Right cardiac atrium (tissue), 5 donors: ENCODE data around the gene CARD9. TPM values are rescaled to one million over a fixed set of nuclear protein-coding genes. Genes with fewer than 3 reads are reported as not detected.

ENCODE experiments used
- ATAC-seq, 2 donors: fragments of 200-7000 bp; cut with Tn5 transposase; one replicate each; pipeline versions ENCODE4 v1.8.0 to v1.9.1; 2020; ENCODE audit warnings: moderate library complexity in 2 of 2, mild to moderate bottlenecking in 1 of 2
- DNase-seq, 3 donors: peaks; one replicate each; pipeline ENCODE4 v3.0.0-alpha.2; 2020
- H3K27ac ChIP-seq: one replicate; pipeline ENCODE4 v1.5.1; 2013; ENCODE audit warnings: mild to moderate bottlenecking, low read length, control low read depth, moderate library complexity
- H3K27me3 ChIP-seq: one replicate; pipeline ENCODE4 v1.6.1; 2013; ENCODE audit not compliant: control insufficient read depth, insufficient read depth
- H3K4me1 ChIP-seq: one replicate; pipeline ENCODE4 v1.6.1; 2013; ENCODE audit warnings: low read length; ENCODE audit not compliant: control insufficient read depth, insufficient read depth
- H3K4me3 ChIP-seq: one replicate; pipeline ENCODE4 v1.5.1; 2013; ENCODE audit warnings: low read length, control low read depth
- H3K9me3 ChIP-seq: one replicate; pipeline ENCODE4 v1.6.1; 2013; ENCODE audit warnings: low read length; ENCODE audit not compliant: control insufficient read depth
- WGBS: extraction: QIAGEN DNeasy Blood & Tissue Kit; methylation state at CpG from one replicate; pipeline ENCODE4 v1.1.7; 2013; 5-methylcytosine and 5-hydroxymethylcytosine counted together
- intact Hi-C, 4 donors: fragments of 100-400 bp; cut with DNase I; formaldehyde crosslinking; loops; one replicate each; pipeline versions ENCODE4 v1.11.0 to v1.14.0; 2022 to 2023
- polyA plus RNA-seq: library from polyadenylated mRNA; stranded (reverse); fragments of 200-250 nt; gene quantifications from one replicate; pipeline ENCODE4 v1.2.3, GENCODE V29; 2013
- total RNA-seq, 4 donors: library from RNA; stranded (reverse); fragmentation: NEBNext Ultra II Directional; extraction: Animal tissue kit (Norgen Biotek cat#: 25700); gene quantifications; one replicate each; pipeline ENCODE4 v1.2.1, GENCODE V29; 2021
- donor health status: healthy with polysubstance abuse.
- donor health status: DM: no; HTN: yes; CAD: no.
- donor health status: DM: no; HTN: no; CAD: no.
- donor health status: DM: no; HTN: yes; CAD: no; lungs with severe emphysema.
- donor health status: DM: yes; HTN: yes; CAD: no.

CARD9 gene
- total and polyA plus RNA-seq, 5 donors = 0.68 to 2.1 (median 0.78) TPM

- DNase-seq = peak; percentile 79 to 93 (median 91)
- H3K4me3 ChIP-seq = no peak overlapping the region
- no peak for ATAC-seq
- WGBS = 69% methylated on average over 32 of the region's 32 CpGs
- H3K4me1 ChIP-seq = no peaks in the 10 kb centered on the region
- intact Hi-C loops = no loop called here
- H3K9me3 ChIP-seq = no peaks in the 10 kb centered on the region
- no peak overlapping the region for H3K27ac ChIP-seq
- H3K27me3 ChIP-seq = no peaks in the 10 kb centered on the region
These were observed 34.1 kb downstream of the CARD9 start for GRCh38 chr9:136339173-136339957.

DNA sequence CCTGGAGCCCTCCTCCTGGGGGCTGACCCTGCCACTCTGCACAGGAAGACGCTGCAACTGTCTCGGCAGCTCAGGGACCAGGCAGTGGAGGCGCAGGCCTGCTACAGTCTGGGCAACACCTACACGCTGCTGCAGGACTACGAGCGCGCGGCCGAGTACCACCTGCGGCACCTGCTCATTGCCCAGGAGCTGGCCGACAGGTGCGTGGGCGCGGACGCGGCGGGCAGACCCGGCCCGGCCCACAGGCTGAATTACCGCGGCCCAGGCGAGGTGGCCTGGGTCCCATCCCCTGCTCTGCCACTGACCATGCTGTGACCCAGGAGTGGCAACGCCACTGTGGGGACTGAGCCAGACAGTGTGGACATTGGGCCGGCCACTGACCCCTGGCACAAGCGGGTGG lies 35.0 kb downstream of the CARD9 start:
- WGBS = 94% methylated on average over 25 of the region's 25 CpGs
- DNase-seq = peak in 2 of 3 donors; percentile 48 to 49

DNA sequence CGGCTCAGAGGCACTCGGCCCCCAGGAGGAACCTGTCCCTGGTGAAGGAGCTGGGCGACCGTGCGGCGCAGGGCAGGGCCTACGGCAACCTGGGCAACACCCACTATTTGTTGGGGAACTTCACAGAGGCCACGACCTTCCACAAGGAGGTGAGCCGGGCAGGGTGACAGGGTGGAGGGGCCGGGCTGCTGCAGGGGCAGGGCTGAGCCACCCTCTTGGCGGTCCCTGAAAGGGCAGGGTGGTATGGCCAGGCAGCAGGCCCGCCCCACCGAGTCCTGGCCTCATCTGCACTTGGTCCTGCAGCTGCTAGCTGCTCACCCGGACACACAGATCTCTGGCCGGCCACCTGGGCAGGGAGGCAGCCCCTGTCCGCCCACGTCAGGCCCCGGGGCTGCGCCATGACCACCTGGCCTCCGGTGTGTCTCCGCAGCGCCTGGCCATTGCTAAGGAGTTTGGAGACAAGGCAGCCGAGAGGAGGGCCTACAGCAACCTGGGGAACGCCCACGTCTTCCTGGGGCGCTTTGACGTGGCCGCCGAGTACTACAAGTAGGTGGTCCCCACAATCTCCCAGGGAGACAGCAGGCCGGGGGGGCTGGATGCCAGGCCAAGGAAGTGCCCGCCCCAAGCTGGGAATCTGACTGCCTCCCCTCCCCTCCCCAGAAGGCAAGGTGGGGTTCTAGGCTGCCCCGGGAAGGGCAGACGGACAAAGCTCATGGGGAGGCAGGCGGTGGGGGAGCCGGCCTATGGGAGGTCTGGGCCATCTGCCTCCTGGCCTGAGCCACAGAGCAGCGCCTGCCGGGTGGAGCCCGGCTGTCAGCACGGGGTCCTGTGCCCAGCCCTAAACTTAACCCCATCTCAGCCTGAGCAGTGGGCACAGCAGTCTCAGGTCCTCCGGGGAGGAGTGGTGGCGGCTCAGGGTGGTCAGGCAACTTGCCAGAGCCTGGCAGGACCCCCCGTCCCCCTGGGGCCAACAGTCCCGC lies 35.8 kb downstream of the CARD9 start:
- H3K27ac ChIP-seq = no peak overlapping the region
- H3K4me3 ChIP-seq = no peak overlapping the region
- WGBS = 81% methylated on average over 43 of the region's 43 CpGs
- intact Hi-C loops = no loop called here
- no peak for ATAC-seq
- DNase-seq = peak in 2 of 3 donors; percentile 57 to 69
- no peaks in the 10 kb centered on the region for H3K9me3 ChIP-seq
- no peaks in the 10 kb centered on the region for H3K27me3 ChIP-seq
- no peaks in the 10 kb centered on the region for H3K4me1 ChIP-seq

More for the DNA sequence above, 35.0 kb downstream of the CARD9 start:
- no peak overlapping the region for H3K27ac ChIP-seq
- no peak for ATAC-seq
- no peak overlapping the region for H3K4me3 ChIP-seq
- intact Hi-C loops = no loop called here
- no peaks in the 10 kb centered on the region for H3K27me3 ChIP-seq
- no peaks in the 10 kb centered on the region for H3K4me1 ChIP-seq
- no peaks in the 10 kb centered on the region for H3K9me3 ChIP-seq

DNA sequence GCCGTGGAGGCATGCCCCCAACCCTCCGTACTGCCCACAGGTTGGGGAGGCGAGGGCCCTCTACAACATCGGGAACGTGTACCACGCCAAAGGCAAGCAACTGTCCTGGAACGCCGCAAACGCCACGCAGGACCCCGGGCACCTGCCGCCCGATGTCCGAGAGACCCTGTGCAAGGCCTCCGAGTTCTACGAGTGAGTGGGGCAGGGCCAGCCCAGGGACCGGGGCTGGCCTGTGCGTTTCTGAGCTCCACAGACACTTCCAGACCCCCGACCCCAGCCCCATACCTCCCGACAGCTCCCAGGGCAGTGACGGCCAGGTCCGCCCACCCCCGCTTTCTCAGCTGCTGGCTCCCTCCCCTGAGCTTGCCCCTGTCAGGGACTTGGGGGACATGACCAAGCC lies 36.6 kb downstream of the CARD9 start:
- Histone ChIP-seq H3K4me3 (no peak overlapping the region), H3K27me3 (no peaks in the 10 kb centered on the region), H3K9me3 (no peaks in the 10 kb centered on the region), H3K4me1 (no peaks in the 10 kb centered on the region), H3K27ac (no peak overlapping the region)
- DNase-seq (peak in 1 of 3 donors; percentile 45), ATAC-seq (no peak)
- intact Hi-C loops = no loop called here
- WGBS = 91% methylated on average over 23 of the region's 23 CpGs

DNA sequence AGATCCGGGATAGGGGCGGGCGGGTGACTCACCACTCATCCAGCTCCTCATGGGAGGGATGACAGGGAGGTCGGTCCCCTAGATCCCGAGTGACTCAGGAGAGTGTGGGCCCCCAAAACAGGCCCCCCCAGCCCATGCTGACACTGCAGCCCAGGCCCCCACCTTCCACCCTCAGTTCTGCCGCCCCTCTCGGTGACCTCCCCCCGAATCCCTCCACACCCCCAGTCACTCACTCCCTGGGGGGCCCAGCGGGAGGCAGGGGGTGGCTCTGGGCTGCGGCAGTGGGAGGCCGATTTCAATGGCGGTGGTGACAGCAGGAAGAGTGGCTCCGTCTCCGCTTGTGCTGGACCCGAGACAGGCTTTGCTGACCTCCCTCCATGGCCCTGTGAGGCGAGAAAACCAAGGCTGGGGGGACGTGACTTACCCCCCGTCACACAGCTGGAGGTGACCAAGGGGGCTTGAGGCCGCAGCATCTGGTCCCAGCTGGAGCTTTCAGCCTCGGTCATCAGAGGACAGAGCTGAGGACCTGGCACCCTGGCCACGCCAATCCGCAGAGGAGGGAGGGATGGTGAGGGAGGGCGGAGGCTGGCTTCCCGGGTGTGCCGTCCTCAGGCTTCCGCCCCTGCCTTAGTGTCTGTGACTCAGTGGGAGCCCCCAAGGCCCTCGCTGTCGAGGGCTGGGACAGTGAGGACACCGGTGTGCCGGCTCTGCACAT lies 37.2 kb downstream of the CARD9 start:
- H3K9me3 ChIP-seq = no peaks in the 10 kb centered on the region
- ATAC-seq = peak; percentile 4 to 24
- 66% methylated on average over 30 of the region's 30 CpGs for WGBS
- DNase-seq = peak; percentile 74 to 84 (median 83)
- intact Hi-C loops = no loop called here
- no peak overlapping the region for H3K27ac ChIP-seq
- no peak overlapping the region for H3K4me3 ChIP-seq
- no peaks in the 10 kb centered on the region for H3K4me1 ChIP-seq
- H3K27me3 ChIP-seq = no peaks in the 10 kb centered on the region

- 79% methylated on average over 26 of the region's 26 CpGs for WGBS
- Histone ChIP-seq H3K4me3 (no peak overlapping the region), H3K4me1 (no peaks in the 10 kb centered on the region), H3K27me3 (no peaks in the 10 kb centered on the region), H3K27ac (no peak overlapping the region), H3K9me3 (no peaks in the 10 kb centered on the region)
- intact Hi-C loops = no loop called here
- ATAC-seq (peak in 1 of 2 donors; percentile 0), DNase-seq (peak in 2 of 3 donors; percentile 56 to 80)
These were observed 37.9 kb downstream of the CARD9 start for GRCh38 chr9:136335296-136336155.

DNA sequence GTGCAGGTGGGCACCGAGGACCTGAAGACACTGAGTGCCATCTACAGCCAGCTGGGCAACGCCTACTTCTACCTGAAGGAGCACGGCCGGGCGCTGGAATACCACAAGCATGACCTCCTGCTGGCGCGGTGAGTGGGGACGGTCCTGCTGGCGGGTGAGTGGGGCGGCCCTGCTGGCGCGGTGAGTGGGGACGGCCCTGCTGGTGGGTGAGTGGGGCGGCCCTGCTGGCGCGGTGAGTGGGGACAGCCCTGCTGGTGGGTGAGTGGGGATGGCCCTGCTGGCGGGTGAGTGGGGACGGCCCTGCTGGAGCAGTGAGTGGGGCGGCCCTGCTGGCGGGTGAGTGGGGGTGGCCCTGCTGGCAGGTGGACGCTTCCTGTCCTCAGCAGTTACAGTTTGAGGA lies 38.9 kb downstream of the CARD9 start:
- intact Hi-C loops = no loop called here
- Histone ChIP-seq H3K27ac (no peak overlapping the region), H3K9me3 (no peaks in the 10 kb centered on the region), H3K4me1 (no peaks in the 10 kb centered on the region), H3K27me3 (no peaks in the 10 kb centered on the region), H3K4me3 (no peak overlapping the region)
- ATAC-seq = no peak
- peak in 2 of 3 donors; percentile 63 for DNase-seq
- WGBS = 96% methylated on average over 21 of the region's 21 CpGs

- WGBS = 95% methylated on average over 17 of the region's 17 CpGs
- no peak overlapping the region for H3K27ac ChIP-seq
- H3K9me3 ChIP-seq = no peaks in the 10 kb centered on the region
- no peaks in the 10 kb centered on the region for H3K27me3 ChIP-seq
- H3K4me3 ChIP-seq = no peak overlapping the region
- peaks cover 3% of the 10 kb centered on the region for H3K4me1 ChIP-seq
- no peak for ATAC-seq
- intact Hi-C loops = no loop called here
- DNase-seq = peak; percentile 10 to 56 (median 48)
These were observed 40.0 kb downstream of the CARD9 start for GRCh38 chr9:136333486-136333885.

GRCh38 chr9:136333045-136333444 lies 40.4 kb downstream of the CARD9 start:
- H3K9me3 ChIP-seq = no peaks in the 10 kb centered on the region
- intact Hi-C loops = no loop called here
- no peak overlapping the region for H3K27ac ChIP-seq
- no peak overlapping the region for H3K4me3 ChIP-seq
- DNase-seq (peak in 2 of 3 donors; percentile 6 to 28), ATAC-seq (no peak)
- WGBS = 91% methylated on average over 12 of the region's 12 CpGs
- H3K4me1 ChIP-seq = peaks cover 4% of the 10 kb centered on the region
- H3K27me3 ChIP-seq = no peaks in the 10 kb centered on the region

DNA sequence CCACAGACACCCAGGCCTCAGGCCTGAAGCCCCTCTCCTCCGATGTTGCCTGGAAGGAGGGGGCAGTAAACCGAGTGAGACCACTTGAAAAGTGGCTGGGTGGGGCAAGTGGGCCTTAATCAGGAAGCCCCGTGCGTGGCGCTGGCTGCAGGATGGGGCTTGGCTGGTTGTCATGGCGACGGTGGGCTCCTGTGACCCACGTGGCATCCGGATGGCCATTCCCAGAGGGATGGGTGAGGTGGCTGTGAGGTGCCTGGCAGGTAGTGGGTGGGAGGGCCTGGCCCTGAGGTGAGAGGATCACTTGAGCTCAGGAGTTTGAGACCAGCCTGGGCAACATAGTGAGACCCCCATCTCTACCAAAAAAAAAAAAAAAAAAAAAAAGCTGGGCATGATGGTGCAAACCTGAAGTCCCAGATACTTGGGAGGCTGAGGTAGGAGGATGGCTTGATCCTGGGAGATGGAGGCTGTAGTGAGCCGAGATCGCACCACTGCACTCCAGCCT lies 40.9 kb downstream of the CARD9 start:
- 78% methylated on average over 11 of the region's 11 CpGs for WGBS
- ATAC-seq (no peak), DNase-seq (peak; percentile 18 to 58 (median 32))
- Histone ChIP-seq H3K4me1 (peaks cover 4% of the 10 kb centered on the region), H3K4me3 (no peak overlapping the region), H3K27ac (no peak overlapping the region), H3K27me3 (no peaks in the 10 kb centered on the region), H3K9me3 (no peaks in the 10 kb centered on the region)
- intact Hi-C loops = no loop called here
